ENCODE results near the gene GPR4. TPM values are rescaled to one million over a fixed set of nuclear protein-coding genes. Genes with fewer than 3 reads are reported as not detected.

The GPR4 gene
- total and polyA plus RNA-seq, 2 of the 8 experiments (the other 6 are each of a cell fraction or from before 2014, with no cell fraction given) = 0.19 to 0.39 TPM

DNA sequence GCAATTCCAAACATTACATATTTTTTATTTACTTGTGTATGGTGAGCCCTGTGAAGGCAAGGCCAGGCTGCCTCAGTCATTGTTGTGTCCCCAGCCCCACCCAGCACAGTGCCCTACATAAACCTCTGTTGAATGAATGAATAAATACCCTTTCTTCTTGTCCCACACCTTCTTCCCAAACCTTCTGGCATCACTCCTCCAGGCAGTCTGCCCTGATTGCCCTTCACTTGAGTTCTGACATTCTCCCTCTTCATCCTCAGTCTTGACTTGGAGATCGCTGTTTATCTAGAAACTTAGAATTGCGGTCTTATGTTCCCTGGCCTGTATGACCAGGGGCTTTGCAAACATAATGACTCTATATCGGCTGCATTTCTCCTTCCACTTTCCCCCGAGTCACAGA is 12.2 kb downstream of the GPR4 start (continued):
- TF ChIP-seq SIRT6 (IDR thresholded peaks at IDR 0.05; ENCODE audit: low read length) (no peak), RXRA (IDR thresholded peaks at IDR 0.05; ENCODE audit: insufficient read depth, low read depth, low read length) (no peak)
